Mammary epithelial cell (primary cell): ENCODE measurements around the gene ANXA8L1.

Source experiments
- CTCF ChIP-seq, 2 donors: IDR thresholded peaks in 1 of 2; conservative IDR thresholded peaks in 1 of 2; 2 replicates each; pipeline ENCODE4 v1.5.1; 2011 to 2012; ENCODE audit warnings: inconsistent platforms in 2 of 2, low read length in 2 of 2, mild to moderate bottlenecking in 2 of 2, control low read depth in 1 of 2, low read depth in 1 of 2; ENCODE audit not compliant: insufficient read depth in 1 of 2; ENCODE audit errors: extremely low read depth in 1 of 2
- EZH2 ChIP-seq: IDR thresholded peaks from 2 replicates; pipeline ENCODE4 v1.6.1; 2012; ENCODE audit warnings: low read length, inconsistent platforms, borderline replicate concordance

GRCh38 chr10:46328853-46329689 is 46.5 kb upstream of the ANXA8L1 start:
- no peak for TF ChIP-seq CTCF (conservative IDR thresholded peaks at IDR 0.05 in 1 of 2, IDR thresholded peaks at IDR 0.05 in 1 of 2; ENCODE audit: extremely low read depth in 1 of 2, insufficient read depth in 1 of 2, low read depth in 1 of 2, low read length in 2 of 2)
- TF ChIP-seq EZH2, result no peak
